NCI-H1417 treated with DMSO at 0.1 percent for 48 hours (cell line): ENCODE data around the gene HKDC1.
"Not testable (repeated sequence)": the region's sequence is repeated elsewhere in the genome, so short reads cannot be mapped to it uniquely, and the experiment has no call there.

Experiments used
- DNase-seq: peaks from one replicate; lab custom pipeline; 2025; lab: John Stamatoyannopoulos, UW

Gene HKDC1

GRCh38 chr10:69241575-69241974 lies 21.4 kb downstream of the HKDC1 start:
- DNase-seq = no peak

DNA sequence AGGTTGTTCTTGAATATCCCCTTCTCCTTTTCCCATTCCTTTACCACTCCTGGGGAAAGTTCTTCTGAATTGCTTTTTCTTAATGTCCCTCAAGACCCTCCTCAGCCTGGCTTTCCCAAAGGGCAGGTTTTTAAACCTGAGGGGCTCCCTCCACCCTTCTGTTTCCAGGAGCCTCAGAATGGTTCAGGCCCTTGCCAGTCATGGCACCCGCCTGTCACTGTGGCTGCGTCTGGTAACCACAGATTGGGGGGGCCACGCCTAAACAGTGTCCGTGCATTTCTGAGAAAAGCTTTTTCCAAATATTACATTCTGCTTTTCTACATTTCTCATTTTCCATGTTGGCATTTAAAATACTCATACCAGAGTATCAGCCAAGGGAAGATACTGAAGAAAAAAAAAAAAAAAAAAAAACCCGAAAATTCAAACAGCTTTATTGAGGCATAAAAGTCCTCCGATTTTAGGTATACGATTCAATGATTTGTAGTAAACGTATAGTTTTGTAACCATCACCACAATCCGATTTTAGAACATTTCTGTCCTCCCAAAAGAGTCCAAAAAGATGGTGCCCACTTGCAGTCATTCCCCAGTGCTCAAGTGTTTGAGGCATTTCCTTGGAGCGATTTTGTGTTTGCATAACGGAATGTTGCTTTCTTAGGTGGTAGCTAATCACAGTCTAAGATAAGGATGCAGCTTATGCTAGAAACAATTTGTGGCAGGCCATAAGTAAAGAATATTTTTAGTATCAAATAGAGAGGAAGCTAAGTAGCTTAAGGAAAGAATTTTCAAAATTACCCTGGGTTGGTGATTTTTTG lies 22.1 kb downstream of the HKDC1 start:
- no peak for DNase-seq

- DNase-seq = no peak
These were observed 22.7 kb downstream of the HKDC1 start for GRCh38 chr10:69242852-69243212.

DNA sequence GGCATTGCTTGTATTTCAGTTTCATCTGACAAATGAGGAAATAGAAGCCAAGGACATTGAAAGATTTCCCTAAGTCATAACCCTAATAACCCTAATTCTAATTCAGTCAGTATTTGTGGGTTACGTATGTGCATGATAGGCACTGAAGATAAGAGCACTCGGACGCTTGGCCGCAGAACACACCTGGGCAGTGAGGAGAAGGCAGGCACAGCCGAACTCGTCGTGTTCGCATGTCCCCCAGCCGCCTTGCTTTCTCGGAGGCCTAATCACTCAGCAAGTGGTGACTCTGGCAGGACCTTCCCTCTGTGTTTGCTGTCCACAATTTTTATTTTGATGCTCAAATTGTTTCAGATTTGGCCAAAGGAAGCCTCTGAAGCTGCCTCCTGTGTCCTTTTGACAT lies 23.7 kb downstream of the HKDC1 start:
- no peak for DNase-seq

GRCh38 chr10:69246036-69246435 lies 25.9 kb downstream of the HKDC1 start:
- DNase-seq = no peak

DNA sequence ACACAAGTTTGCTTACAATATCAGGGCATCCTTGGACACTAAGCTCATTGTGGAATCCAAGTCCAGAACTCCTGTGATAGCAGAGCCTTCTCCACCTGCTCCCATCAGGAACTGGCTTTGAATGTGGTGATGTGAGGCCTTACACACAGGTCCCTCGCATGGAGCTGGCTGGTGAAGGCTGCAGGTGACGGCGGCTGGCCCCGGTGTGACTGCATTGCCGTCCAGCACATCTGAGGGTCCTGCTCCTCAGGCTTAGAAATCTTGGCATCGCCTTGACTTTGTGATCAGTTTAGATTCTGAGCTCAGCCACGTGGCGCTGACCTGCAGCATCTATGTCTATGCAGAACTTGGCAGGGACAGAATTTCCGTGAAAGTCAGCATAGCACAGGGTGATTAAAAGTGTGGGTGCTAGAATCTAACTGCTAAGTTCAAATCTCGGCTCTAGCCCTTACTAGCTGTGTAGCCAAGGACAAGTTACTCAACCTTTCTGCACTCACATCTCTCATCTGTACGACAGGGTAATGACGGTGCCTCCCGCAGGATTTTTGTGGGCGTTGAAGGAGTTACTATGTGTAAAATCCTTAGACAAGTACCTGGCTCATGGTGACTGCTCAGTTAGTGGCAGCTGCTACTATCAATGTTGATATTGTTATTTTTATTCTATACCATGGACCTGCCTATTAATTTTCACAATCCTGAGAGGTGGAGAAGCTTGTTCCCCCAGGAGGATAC lies 26.6 kb downstream of the HKDC1 start:
- no peak for DNase-seq

- no peak for DNase-seq
These were observed 27.2 kb downstream of the HKDC1 start for GRCh38 chr10:69247313-69247710.

- DNase-seq = no peak
These were observed 28.1 kb downstream of the HKDC1 start for GRCh38 chr10:69248117-69248730.

DNA sequence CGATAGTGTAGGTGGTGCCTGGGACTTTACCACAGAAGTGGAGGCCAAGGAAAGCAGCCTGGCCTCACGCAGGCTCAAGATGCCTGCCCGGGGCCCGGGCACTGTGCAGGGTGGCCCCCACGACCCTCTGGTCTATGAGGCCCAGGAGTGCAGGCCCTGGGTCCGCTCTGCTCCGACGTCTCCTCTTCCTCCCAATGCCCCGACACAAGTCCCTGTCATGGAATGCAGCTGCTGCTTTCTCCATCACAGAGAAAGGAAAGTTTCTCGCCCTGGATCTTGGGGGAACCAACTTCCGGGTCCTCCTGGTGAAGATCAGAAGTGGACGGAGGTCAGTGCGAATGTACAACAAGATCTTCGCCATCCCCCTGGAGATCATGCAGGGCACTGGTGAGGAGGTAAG lies 29.9 kb downstream of the HKDC1 start:
- no peak for DNase-seq

- DNase-seq = not testable (repeated sequence)
These were observed 31.3 kb downstream of the HKDC1 start for GRCh38 chr10:69251417-69251816.

DNA sequence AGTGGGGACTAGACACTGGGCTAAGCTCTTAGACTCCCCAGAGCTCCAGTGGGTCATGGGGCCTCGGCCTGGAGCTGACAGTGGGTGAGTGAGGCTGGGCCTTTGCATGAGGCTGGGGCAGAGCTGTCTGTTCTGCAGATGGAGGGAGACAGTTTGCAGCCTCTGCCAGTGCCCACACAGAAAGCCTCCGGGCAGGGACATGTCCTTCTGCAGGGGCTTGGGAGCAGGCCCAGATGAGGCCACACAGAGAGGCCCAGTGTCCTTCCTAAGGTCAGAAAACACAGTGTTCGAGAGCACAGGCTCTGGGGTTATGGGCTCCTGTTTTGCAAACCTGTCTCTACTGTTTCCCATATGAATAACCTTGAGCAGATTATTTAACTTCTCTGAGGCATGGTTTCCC lies 33.0 kb downstream of the HKDC1 start:
- DNase-seq = no peak

DNA sequence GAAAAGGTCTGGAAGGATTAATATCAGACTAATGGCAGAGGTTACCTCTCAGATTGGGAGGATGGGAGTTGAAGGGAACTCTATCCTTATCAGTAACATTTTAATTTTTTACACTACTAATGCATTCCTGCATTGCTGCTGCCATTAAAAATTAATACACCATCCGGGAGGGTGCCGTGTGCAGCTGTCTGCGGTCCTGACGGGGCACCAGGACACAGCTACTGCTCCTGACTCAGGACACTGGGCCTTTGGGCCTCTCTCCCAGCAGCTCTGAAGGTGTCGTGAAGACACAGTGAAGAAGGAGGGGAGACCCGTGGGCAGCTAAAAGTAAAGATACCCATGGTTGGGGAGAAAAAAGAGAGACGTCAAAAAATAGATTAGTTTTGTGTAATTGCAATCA lies 34.7 kb downstream of the HKDC1 start:
- DNase-seq = no peak

DNA sequence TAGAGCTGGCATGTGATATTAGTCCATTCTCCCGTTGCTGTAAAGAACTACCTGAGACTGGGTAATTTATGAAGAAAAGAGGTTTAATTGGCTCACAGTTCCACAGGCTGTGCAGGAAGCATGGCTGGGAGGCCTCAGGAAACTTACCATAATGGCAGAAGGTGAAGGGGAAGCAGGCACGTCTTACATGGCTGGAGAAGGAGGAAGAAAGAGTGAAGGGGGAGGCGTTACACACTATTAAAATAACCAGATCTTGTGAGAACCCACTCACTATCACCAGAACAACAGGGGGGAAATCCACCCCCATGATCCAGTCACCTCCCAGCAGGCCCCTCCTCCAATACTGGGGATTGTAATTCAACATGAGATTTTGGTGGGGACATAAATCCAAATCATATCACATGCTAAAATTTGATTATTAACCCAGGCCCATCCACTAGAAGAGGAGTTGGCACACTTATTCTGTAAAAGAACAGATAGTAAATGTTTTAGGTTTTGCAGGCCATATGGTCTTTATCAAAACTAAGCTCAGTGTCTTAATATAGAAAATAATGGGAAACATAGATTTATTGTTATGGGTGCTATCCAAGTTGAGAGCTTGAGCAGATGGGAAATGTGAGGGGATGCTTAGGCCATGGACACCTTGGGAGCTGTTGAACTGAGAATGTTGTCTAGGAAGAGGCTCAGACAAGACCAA lies 39.6 kb downstream of the HKDC1 start:
- no peak for DNase-seq

GRCh38 chr10:69261184-69261583 lies 41.1 kb downstream of the HKDC1 start:
- no peak for DNase-seq

DNA sequence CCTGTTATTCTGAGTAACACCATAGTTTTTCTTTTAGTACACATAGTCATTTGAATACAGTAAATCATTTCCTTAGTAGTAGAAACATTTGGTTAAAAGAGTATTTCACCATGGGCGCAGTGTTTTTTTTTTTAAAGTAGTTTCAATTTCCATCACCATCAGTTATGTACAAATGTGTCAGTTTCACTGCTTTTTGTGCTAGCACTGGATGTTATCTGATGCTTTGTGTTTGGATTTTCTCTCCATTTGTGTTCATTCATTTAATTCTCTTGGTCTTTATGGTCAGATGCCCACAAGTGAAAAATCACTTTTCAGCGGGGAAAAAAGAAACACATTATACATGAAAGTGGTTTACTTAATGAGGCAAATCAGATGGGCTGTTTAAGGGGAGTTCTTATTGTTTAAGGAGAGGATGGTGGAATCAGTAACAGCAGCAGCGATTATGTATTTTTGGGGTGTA lies 42.2 kb downstream of the HKDC1 start:
- no peak for DNase-seq

DNA sequence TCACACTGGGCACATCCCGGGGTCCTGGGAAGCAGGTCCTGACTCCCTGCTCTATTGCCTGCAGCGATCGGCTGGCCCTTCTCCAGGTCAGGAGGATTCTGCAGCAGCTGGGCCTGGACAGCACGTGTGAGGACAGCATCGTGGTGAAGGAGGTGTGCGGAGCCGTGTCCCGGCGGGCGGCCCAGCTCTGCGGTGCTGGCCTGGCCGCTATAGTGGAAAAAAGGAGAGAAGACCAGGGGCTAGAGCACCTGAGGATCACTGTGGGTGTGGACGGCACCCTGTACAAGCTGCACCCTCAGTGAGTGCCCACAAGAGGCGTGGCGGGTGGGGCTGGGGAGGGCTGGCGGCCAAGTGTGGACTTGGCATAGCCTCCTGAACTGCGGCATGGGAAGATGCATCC lies 45.4 kb downstream of the HKDC1 start:
- no peak for DNase-seq

DNA sequence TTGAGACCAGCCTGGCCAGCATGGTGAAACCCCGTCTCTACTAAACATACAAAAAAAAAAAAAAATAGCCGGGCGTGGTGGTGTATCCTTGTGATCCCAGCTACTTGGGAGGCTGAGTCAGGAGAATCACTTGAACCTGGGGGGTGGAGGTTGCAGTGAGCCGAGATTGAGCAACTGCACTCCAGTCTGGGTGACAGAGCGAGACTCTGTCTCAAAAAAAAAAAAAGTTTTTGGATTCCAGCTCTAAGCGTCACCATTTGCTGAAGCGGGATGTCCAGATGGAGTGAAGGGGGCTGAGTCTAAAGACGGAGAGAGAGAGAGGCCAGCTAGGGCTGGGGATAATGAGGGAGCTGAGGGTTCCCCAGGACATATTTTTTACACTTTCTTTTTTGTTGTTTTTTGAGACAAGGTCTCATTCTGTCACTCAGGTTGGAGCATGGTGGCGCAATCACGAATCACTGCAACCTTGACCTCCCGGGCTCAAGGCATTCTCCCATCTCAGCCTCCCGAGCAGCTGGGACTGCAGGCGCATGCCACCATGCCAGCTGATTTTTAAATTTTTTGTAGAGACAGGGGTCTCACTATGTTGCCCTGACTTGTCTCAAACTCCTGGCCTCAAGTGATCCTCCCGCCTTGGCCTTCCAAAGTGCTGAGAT lies 48.8 kb downstream of the HKDC1 start:
- DNase-seq = no peak

DNA sequence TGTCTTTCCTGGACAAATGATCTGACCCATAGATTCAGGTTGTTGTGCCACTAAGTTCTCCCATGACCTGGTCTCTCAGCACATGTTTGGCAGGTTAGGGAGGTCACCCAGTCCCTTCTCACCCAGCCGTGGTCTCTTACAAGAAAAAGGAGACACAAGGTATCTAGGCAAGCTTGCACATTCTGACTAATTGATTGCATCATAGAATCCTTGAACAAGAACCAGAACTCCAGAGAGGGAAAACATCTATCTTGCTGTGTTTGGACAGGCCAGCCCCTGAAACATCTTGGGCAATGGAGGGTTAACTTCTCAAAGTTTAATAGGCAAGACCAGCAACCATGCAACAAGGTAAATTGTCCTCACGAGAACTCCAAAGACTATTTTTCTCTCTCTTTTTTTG lies 49.6 kb downstream of the HKDC1 start:
- no peak for DNase-seq

GRCh38 chr10:69270990-69271389 lies 50.9 kb downstream of the HKDC1 start:
- DNase-seq = no peak

DNA sequence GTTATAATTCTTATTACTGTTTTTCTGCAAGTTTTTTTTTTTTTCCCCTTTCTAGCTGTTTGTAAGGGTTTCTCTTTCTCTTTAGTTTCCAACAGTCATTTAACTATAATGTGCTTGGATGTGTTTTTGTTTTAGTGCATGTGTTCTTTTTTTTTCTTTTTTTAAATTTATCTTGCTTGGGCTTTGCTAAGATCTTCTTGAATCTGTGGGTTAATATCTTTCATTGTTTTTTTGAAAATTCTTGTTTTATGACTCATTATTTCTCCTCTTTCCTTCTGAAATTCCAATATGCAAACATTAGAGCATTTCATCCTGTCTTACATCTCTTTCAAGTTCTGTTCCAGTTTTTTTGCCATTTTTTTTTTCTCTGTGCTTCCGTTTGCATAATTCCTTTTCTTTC lies 52.5 kb downstream of the HKDC1 start:
- DNase-seq = no peak

- no peak for DNase-seq
These were observed 55.3 kb downstream of the HKDC1 start for GRCh38 chr10:69275444-69275843.

GRCh38 chr10:69276503-69276902 lies 56.4 kb downstream of the HKDC1 start:
- no peak for DNase-seq
